HG03565 (cell line): ENCODE data around the gene PSMD1.

Source experiments
- ATAC-seq: cut with Tn5 transposase; IDR thresholded peaks from one replicate; pipeline ENCODE4 v1.9.1; 2021; ENCODE audit warnings: mild to moderate bottlenecking, moderate library complexity; ENCODE audit not compliant: unreplicated experiment

The PSMD1 gene

DNA sequence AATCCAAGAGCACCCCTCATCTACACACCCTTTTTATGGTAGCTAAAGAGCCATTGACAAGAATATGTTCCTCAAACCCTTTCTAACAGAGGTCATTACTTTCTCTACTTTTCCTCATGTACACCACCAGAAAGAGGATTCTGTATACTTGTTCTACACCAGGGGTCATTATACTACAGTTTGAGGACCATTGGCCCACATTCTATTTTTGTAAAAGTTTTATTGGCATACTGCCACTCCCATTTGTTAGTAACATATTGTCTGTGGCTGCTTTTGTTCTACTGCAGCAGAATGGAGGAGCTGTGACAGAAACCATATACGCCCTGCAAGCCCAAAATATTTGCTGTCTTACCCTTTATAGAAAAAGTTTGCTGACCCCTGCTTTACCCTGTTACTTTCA, 53.9 kb downstream of the PSMD1 start:
- ATAC-seq, result no peak

DNA sequence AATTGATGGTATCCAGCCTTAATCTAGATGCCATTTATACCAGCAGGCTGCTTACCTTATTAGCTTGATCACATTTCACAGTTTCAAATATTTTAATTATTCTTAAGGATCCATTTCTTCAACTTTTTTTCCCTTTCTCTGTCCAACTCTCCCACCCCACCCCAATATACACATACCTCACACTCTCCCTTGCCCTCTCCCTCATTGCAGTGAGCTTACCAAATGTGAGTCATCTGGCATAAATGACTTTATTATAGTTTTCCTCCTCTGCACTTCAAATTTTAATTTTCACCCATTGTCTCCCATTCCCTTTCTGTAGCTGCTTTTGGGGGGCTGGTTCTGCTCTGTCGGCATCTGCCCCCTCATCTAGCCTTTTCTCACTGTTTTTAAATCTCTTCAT, 55.3 kb downstream of the PSMD1 start:
- ATAC-seq, result no peak

DNA sequence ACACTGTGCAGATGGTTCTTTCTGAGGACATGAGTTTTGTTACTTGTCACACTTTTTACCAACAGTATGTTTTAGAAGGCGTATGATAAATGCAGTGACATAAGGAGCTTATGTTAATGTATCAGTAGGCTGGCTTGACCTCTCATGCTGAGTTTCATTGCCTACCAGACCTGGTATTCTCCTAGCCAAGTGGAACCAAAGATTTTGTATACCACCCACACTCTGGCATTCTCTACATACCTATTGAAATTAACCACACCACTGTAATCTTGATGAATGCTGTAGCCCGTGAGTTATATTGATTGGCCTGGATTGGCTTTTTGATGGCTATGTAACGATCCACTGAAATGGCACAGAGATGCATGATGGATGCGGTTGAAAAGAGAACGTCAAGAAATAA, 56.8 kb downstream of the PSMD1 start:
- no peak for ATAC-seq

DNA sequence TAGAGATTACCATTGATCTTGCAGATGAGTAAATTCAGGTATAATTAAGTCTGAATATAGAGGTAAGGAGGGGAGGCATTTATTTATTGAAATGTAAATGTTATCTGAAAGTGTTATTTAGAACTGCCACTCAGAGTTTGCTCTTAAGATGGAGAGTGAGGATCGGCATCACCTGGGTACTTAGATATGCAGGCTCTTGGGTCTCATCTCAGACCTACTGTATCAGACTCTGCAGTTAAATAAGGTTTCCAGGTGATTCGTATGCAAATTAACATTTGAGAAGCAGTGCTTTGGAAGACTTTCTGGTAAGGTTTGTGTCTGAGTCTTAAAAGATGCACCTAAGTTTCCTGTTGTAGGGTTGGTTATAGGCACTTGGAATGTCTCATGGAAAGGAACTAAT, 59.0 kb downstream of the PSMD1 start:
- no peak for ATAC-seq

DNA sequence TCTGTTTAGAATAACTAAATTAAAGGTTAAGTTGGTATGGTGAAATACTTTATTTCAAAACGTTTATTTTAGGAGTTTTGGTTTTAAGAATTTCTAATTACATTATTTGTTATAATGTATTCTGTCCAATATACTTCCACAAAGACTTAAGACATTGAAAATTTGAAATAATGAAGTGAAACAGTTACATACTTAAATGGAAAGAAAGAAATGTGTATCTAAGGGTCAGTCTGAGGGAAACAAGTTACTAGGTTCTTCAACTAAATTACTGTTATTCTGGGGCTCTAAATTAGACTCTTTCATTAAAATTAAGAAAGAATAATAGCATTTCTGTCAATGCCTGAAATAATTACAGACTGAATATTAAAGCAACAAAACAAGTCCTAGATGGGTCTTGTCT, 60.5 kb downstream of the PSMD1 start:
- no peak for ATAC-seq

DNA sequence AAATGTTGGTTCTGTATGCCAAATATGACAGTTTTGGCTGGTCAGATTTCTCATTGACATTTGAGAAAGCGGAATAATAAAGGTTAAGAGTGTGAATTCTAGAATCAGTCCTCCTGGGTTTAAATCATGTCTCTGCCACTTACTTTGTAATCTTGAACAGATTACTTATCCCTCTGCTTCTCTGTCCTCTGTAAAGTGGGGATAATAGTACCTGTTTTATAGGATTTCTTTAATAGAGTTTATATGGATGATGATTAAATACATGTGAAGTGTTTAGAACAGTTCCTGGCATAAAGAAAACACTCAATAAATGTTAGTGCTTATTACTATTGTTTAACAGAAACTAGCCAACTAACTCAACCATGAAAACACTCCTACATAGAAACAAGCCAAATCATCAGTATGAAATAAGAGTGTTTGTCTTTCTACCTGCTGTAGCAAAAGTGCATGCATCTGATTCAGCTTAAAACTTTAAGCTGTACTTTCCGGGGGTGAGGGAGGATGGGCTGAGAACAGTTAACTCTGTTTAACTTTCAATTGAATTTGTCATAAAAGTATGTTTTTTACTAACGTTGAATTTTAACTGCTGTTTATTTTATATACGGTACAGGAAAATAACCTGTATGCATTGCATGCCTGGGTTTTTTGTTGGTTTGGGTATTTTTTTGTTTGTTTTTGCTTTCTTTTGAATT, 61.4 kb downstream of the PSMD1 start:
- no peak for ATAC-seq

DNA sequence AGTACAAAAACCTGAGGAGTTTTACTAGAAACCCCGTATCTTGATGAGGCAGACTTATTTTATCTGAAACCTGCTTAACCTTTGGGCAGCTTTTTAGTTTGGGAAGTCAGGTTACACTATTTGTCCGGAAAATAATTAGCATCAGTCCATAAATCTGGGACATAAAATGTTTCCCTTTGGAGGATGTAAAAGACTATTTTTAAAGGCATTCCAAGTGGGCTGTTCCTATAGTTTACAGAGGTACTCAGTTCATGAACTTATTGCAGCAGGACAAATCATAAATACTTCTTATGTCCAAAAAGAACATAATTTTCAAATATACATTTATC, 61.9 kb downstream of the PSMD1 start:
- no peak for ATAC-seq

DNA sequence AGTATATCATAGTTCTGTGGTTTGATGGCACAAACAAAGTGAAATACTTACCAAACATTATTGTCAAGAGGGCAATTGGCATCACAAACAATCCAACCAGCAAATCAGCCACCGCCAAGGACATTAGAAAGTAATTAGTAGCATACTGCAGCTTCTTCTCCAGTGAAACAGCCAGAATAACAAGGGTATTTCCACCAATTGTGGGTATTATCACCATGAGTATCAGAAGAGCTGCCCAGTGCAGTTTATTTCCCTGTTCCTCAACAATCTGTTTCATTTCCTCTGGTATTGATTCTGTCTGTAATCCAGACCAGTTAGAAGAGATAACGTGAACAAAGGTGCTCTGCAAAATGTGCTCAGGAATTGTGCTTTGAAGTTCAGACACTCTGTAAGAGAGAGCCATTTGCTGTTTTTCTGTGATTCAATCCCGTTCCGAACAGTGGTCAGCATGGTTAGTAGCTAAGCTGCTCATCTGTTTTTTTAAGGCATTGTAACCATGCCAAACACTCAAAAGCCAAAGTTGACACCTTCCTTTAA, 66.8 kb downstream of the PSMD1 start:
- ATAC-seq, result no peak

DNA sequence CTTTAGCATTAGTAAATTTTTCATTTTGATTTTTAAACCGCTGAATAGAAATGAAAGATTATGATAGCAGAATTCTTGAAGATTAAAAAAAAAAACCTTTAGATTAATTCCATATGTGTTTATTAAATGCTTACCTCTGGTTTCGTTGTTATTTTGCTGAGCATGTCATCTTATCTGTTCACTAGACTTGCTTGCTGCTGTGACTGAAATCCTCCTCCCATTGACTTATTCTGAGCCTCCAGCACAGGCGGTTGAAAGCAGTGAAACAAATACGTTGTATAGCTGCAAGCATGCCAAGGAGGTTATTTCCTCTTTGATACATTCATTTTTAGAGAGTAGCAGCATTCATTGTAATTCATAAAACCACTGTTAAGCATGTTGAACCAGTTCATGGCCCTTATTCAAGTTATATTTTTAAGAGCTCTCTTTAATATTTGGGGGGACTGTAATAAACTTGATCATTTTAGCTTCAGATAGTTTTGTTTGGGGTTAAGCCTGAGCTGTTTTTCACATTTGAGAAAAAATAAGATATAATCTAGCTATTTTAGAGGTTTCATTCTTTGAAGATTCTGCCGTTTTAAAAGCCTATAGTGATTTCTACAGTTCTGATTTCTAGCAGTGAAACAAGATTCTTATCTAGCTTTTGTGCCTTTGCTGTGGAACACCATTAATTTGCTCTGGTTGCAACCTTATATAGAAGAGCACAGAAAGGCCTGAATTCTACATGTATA, 68.3 kb downstream of the PSMD1 start, which contains the start of gene HTR2B:
Gene HTR2B (minus strand): TSS at position 205 of the 731 bp plus-strand sequence. CDS start 1,278 bp downstream, outside the sequence.
- ATAC-seq, result no peak

DNA sequence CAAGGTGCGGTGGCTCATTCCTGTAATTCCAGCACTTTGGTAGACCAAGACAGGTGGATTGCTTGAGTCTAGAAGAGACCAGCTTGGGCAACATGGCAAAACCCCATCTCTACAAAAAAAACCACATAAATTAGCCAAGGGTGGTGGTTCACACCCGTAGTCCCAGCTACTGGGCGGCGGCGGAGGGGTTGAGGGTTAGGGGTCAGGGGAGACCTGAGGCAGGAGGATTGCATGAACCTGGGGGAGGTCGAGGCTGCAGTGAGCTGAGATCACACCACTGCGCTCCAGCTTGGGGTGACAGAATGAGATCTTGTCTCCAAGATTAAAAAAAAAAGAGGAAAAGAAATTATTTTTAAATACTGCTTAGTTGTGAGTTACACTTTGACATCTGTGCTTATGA, 69.5 kb downstream of the PSMD1 start:
- no peak for ATAC-seq

DNA sequence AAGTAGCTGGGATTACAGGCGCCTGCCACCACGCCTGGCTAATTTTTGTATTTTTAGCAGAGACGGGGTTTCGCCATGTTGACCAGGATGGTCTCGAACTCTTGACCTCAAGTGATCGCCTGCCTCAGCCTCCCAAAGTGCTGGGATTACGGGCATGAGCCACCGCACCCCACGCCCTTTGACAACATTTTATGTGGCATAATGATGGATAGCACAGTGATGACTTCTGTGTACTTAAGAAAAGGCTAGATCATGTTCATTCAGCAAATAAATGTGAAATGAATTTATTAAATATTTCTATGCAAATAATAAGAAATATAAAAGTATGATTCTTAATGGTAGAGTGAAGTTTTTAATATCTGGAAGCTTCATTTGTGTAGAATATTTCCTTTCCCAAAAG, 70.8 kb downstream of the PSMD1 start:
- no peak for ATAC-seq

DNA sequence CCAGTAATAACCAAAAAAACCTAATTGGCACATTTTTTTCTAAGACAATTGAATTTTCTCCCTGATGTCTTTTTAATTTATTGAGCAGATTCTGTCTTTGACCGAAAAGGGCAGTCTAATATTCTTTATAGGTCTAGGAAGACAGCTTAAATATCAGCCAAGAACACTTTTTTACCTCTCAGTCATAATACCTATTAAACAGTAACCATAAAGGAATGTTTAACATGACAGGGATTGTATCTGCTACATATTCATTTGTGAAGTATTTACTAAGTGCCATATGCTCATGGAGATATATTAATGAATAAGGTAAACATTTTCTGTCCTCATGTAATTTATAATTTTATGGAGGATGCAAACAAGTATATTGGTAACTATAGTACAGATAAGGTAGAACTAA, 71.3 kb downstream of the PSMD1 start:
- ATAC-seq, result no peak

DNA sequence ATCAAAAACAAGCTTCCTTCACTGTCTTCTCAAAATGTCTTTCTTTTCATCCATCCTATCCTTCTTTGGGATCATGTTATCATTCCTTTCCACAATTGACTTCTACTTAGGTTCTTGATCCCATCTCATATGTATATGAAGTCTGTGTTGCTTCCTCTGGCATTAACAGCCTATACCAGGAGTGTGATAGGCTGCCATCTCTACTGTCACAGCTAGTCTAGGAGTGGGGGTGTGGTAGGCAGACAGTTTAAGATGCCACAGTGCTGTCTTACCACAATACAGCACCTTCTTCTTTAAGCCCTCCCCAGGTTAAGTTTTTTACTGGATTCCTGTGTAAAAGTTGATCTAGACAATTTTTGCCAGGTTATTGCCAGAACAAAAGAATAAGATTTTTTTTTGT, 71.9 kb downstream of the PSMD1 start:
- no peak for ATAC-seq

DNA sequence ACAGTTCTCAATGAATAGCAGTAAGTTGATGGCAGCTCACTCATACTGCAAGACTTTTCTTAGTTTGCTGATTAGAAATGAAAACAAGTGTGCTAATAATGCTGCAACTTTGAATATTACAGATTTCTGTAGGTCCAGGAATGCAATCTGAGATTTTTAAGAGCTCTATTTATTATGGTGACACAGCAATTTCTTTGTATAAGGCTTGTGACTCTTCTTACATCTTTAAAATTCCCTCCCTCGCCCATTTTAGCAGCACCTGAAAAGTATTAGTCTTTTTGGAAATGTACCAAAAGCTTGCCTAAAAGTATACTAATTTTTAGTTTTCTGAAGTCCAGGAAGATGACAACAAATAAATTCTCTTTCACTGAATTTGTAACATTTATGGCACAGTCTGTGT, 72.5 kb downstream of the PSMD1 start:
- ATAC-seq, result no peak

DNA sequence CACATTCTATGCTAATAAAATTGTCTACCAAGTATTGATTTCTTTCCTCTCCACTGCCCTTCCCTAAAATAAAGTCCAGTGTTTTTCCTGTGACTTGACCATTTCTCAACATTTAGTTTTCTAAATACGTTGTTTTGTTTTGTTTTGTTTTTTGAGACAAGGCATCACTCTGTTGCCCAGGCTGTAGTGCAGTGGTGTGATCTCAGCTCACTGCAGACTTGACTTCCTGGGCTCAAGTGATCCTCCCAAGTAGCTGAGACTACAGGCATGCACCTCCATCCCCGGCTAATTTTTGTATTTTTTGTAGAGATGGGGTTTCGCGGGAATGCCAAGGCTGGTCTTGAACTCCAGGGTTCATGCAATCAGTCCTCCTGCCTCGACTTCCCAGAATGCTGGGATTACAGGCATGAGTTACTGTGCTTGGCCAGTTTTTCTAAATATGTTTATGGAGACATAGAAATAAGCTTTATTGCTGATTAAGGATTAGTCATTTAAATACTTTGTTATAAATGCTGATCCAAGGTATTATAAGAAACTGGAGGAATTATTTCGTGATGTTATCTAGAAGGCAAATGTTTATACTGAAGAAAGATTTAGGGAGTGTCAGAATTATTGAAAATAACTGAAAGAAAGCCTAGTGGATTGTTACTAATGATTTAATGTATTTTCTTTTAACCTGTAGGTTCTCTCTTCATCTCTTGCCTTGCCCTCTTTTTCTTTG, 73.8 kb downstream of the PSMD1 start:
- ATAC-seq, result no peak

DNA sequence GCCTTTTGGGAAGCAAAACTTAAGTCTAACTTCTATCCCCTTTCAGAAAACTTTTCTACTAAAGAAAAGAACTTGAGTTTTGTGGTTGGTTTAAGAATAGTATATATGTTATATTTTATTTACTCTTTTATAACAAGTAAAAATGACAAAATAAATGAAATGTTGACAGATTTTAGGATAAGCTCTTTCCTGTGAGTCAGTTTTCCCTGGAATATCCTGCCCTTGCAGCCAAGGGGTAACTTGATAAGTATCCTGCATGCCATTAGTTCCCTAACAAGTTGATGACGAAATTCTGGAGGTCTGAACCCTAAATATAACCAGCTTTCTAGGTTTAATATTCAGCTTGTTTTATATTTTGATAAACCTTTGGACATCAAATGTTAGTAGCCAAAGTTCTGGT, 75.5 kb downstream of the PSMD1 start:
- no peak for ATAC-seq

DNA sequence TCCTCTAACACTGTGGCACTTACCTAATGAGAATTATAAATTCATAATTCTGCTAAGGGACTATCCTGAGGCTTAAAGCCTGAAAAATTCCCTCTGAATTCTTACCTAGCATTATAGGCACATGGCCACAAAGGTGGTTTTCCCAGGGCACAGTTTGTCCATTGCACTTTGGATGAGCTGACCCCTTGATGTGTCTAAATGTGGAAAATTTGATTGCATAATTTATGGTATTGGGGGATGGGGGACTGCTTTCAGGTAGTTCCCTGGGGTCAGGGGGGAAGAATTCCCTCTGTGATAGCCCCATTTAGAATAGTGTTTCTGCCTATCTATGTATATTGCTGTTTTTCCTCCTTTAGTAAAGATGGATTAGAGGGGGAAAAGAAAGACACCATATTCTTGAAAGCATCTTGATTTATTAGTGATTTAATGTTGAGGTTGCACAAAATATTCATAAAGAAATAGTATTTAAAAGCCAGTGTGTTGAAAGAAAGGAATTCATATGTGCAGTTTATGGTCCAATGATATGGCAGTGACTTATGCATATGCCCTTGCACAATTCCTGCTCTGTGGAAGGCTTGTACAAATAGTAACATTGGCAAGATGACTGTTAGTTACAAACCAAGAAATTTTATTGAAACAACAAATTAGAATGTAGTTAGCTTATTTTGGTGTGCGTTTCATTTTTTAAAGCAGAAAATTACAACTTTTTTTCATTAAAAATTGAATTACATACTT, 76.9 kb downstream of the PSMD1 start:
- no peak for ATAC-seq

DNA sequence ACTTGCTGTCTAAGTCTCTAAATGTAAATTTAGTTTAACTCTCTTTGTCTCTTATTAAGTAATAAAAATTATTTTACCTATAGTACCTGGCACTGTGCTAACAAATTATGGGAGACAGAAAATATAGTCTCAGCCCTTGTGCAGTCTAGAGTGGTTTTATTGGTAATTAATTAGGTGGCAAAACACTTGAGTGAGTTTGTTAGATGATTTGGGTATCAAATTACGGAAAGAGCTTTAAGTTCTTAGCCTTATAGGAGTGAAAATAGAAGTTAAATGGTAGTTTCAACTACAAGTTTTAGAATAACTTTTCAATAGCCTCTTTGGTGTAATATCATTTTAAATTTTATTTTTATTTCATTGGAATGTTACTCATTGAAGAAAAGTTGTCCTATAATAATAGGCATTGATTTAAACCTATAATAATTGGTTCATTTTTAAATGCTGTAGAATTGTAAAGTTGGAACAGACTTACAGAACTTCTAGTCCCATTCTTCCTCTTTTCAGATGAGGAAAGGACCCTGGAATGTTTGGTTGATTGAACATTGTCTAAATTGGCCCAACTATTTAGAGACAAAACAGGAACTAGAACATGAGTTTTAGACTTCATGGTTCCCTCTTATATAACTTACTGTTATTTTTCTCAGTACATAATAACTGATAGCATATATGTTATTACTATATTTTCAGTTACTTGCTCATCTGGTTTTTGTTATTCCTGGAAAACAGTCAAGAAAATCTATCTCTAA, 78.4 kb downstream of the PSMD1 start:
- ATAC-seq, result no peak

DNA sequence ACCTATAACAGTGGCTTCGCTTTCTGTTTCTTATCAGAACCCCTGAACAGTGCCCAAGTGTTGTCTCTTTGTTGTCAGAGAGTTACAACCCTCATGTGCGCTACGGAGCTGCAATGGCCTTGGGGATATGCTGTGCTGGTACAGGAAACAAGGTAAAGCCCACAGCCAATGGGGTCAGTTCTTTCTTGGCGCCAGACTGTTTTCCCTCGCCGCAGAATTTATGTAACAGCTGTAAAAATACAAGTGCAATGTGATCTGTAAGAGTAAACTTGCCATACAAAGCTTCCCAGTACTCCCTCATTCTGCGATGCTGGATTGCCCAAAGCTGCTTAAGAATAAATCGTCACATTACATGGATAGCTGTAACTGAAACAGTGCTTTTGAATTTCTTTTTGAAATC, 82.0 kb downstream of the PSMD1 start:
- ATAC-seq, result no peak

DNA sequence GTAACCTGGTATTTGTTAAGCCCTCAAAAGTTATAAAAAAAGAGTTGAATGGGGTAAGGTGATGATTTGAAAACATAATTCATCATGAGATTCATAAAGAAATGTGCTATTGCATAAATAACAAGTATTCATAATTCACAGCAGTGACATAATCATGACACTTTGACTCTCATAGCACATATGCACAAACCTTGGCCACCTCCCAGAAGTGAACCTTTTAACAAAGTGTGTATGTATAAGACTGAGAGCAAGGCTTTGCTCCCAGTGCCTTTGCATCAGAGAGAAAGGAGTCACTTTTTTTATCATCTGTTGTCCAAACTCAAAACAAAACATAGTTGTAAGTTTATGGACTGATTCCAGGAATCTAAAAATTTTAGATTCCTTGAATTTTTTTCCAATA, 83.1 kb downstream of the PSMD1 start:
- no peak for ATAC-seq
